HEK293 (cell line): Measurements from ENCODE around the gene TSPAN13.

ENCODE experiments used
- CTCF ChIA-PET: fragments of 350-600 bp; formaldehyde crosslinking; extraction: SDS; loops from one replicate; lab custom pipeline; 2021; ENCODE audit warnings: antibody characterized with exemption; lab: Yijun Ruan, JAX
- POLR2A ChIA-PET: fragments of 300-600 bp; formaldehyde crosslinking; extraction: SDS; loops from one replicate; lab custom pipeline; 2020; ENCODE audit warnings: antibody characterized with exemption, inconsistent platforms; lab: Yijun Ruan, JAX
- H3K27ac ChIP-seq: fragments of 200-500 bp; sonication (Bioruptor generic); 2 replicates; pipeline ENCODE4 v1.5.1; 2014; ENCODE audit warnings: low read depth, low read length, control low read depth, inconsistent platforms; ENCODE audit errors: extremely low read depth
- H3K36me3 ChIP-seq, 2 experiments: fragments of 200-500 bp in 1 of 2; sonication (Bioruptor generic) in 1 of 2; 1 replicate in 1 of 2; 2 replicates in 1 of 2; pipeline ENCODE4 v1.5.1; 2014 to 2017; ENCODE audit warnings: inconsistent platforms in 2 of 2, low read length in 2 of 2; ENCODE audit not compliant: control insufficient read depth in 2 of 2, insufficient read depth in 1 of 2
- H3K4me1 ChIP-seq: fragments of 200-500 bp; sonication (Bioruptor generic); 2 replicates; pipeline ENCODE4 v1.5.1; 2014; ENCODE audit warnings: mild to moderate bottlenecking, low read length, inconsistent platforms; ENCODE audit not compliant: control insufficient read depth, insufficient read depth
- H3K4me3 ChIP-seq: 2 replicates; pipeline ENCODE4 v1.5.1; 2011; ENCODE audit warnings: low read depth, mild to moderate bottlenecking, control low read depth, low read length, moderate library complexity
- H3K9me3 ChIP-seq: fragments of 200-500 bp; sonication (Bioruptor generic); 2 replicates; pipeline ENCODE4 v1.5.1; 2014; ENCODE audit warnings: low read depth, low read length, inconsistent platforms; ENCODE audit not compliant: control insufficient read depth, insufficient read depth
- GFI1B ChIP-seq: fragments of 450-650 bp; formaldehyde crosslinking; IDR thresholded peaks from 2 replicates; pipeline ENCODE4 v1.5.1; 2016; ENCODE audit warnings: missing biosample characterization, missing genetic modification characterization
- MZF1 ChIP-seq: fragments of 450-650 bp; formaldehyde crosslinking; IDR thresholded peaks from 2 replicates; pipeline ENCODE4 v1.5.1; 2017; ENCODE audit warnings: missing biosample characterization, missing genetic modification characterization, borderline replicate concordance
- SETDB1 ChIP-seq: IDR thresholded peaks from one replicate; pipeline ENCODE4 v1.6.1; 2017; ENCODE audit warnings: mild to moderate bottlenecking, low read length, moderate library complexity, mixed read lengths; ENCODE audit not compliant: insufficient read length
- ZBTB1 ChIP-seq: fragments of 450-650 bp; formaldehyde crosslinking; IDR thresholded peaks from 2 replicates; pipeline ENCODE4 v1.5.1; 2016; ENCODE audit warnings: missing biosample characterization, missing genetic modification characterization
- ZFP37 ChIP-seq: fragments of 450-650 bp; formaldehyde crosslinking; IDR thresholded peaks from 2 replicates; pipeline ENCODE4 v1.5.1; 2016; ENCODE audit warnings: missing biosample characterization, missing genetic modification characterization
- ZNF132 ChIP-seq: fragments of 450-650 bp; formaldehyde crosslinking; IDR thresholded peaks from 2 replicates; pipeline ENCODE4 v1.5.1; 2017; ENCODE audit warnings: missing biosample characterization, missing genetic modification characterization, borderline replicate concordance
- ZNF133 ChIP-seq: fragments of 450-650 bp; formaldehyde crosslinking; IDR thresholded peaks from 2 replicates; pipeline ENCODE4 v1.5.1; 2016; ENCODE audit warnings: missing biosample characterization, missing genetic modification characterization
- ZNF146 ChIP-seq: fragments of 450-650 bp; formaldehyde crosslinking; IDR thresholded peaks from 2 replicates; pipeline ENCODE4 v1.5.1; 2016; ENCODE audit warnings: missing biosample characterization, missing genetic modification characterization
- ZNF214 ChIP-seq: fragments of 450-650 bp; formaldehyde crosslinking; IDR thresholded peaks from 2 replicates; pipeline ENCODE4 v1.5.1; 2017; ENCODE audit warnings: missing biosample characterization, mild to moderate bottlenecking, missing genetic modification characterization, borderline replicate concordance
- ZNF521 ChIP-seq: fragments of 450-650 bp; formaldehyde crosslinking; IDR thresholded peaks from 2 replicates; pipeline ENCODE4 v1.5.1; 2017; ENCODE audit warnings: missing biosample characterization, mild to moderate bottlenecking, missing genetic modification characterization
- ZNF610 ChIP-seq: fragments of 450-650 bp; formaldehyde crosslinking; IDR thresholded peaks from 2 replicates; pipeline ENCODE4 v1.5.1; 2016; ENCODE audit warnings: missing biosample characterization, missing genetic modification characterization, borderline replicate concordance
- ZNF626 ChIP-seq: fragments of 450-650 bp; sonication (Bioruptor Pico); formaldehyde crosslinking; IDR thresholded peaks from 2 replicates; pipeline ENCODE4 v1.5.1; 2018; ENCODE audit warnings: missing biosample characterization, missing genetic modification characterization, inconsistent platforms
- ZNF704 ChIP-seq: fragments of 450-650 bp; formaldehyde crosslinking; IDR thresholded peaks from 2 replicates; pipeline ENCODE4 v1.5.1; 2016; ENCODE audit warnings: missing biosample characterization, missing genetic modification characterization
- ZNF785 ChIP-seq: fragments of 450-650 bp; formaldehyde crosslinking; IDR thresholded peaks from 2 replicates; pipeline ENCODE4 v1.5.1; 2016; ENCODE audit warnings: missing biosample characterization, missing genetic modification characterization
- TF ChIP-seq, protein P1 (sequence below): fragments of 450-650 bp; formaldehyde crosslinking; IDR thresholded peaks from 2 replicates; pipeline ENCODE4 v1.5.1; 2016; ENCODE audit warnings: missing biosample characterization, missing genetic modification characterization
- TF ChIP-seq, protein P2 (sequence below): fragments of 450-650 bp; formaldehyde crosslinking; IDR thresholded peaks from 2 replicates; pipeline ENCODE4 v1.5.1; 2016; ENCODE audit warnings: missing biosample characterization, missing genetic modification characterization, low read depth
- TF ChIP-seq, protein P3 (sequence below): fragments of 450-650 bp; formaldehyde crosslinking; IDR thresholded peaks from 2 replicates; pipeline ENCODE4 v1.5.0; 2017; ENCODE audit warnings: missing biosample characterization, missing genetic modification characterization, borderline replicate concordance

Gene TSPAN13

DNA sequence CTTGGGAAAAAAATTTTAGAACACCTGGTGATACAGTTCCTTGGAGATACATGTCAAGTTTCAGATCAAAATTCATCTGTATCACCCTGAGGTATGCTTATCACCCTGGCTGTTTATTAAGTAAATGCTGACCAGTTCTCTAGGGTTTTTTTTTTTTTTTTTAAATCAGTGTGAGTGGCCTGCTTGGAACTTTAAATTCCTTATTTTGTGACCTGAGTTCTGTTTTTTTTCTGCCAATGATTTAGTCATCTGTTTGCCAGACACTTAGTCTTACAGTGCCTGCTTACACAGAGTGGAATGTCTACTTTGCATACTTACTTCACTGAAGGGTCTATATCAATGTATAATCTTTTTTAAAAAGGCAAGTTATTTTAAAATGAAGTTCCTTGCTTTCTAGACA is 1.8 kb downstream of the TSPAN13 start:
- CTCF ChIA-PET, result interaction anchor here (0.6 to 1.8 kb wide), 3 partner anchors 15 to 644 kb away, joined by 5 to 7 read pairs (median 5); no protein-coding TSS in a partner anchor
- TF ChIP-seq ZBTB1 (tag by site-specific recombination), result no peak
- TF ChIP-seq ZNF133 (tag by site-specific recombination), result no peak
- TF ChIP-seq, protein P1, sequence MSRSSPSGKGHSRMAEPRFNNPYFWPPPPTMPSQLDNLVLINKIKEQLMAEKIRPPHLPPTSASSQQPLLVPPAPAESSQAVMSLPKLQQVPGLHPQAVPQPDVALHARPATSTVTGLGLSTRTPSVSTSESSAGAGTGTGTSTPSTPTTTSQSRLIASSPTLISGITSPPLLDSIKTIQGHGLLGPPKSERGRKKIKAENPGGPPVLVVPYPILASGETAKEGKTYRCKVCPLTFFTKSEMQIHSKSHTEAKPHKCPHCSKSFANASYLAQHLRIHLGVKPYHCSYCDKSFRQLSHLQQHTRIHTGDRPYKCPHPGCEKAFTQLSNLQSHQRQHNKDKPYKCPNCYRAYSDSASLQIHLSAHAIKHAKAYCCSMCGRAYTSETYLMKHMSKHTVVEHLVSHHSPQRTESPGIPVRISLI, result 0 out of 2 replicates have a peak, but pooled peaks have one; percentile 14
- TF ChIP-seq, all 188 proteins: peak for 1
- no peaks in the 10 kb centered on the region for H3K9me3 ChIP-seq
- H3K27ac ChIP-seq, result no peak overlapping the region
- POLR2A ChIA-PET, result interaction anchor here (0.7 to 2.1 kb wide), 2 partner anchors 15 to 47 kb away, joined by 6 to 9 read pairs; no protein-coding TSS in a partner anchor
- peaks cover 6% of the 10 kb centered on the region; the same call in 1 of the 2 replicates for H3K4me1 ChIP-seq
- no peaks in the 10 kb centered on the region for H3K36me3 ChIP-seq
- peak overlapping the region; percentile 93; the same call in 1 of the 2 replicates for H3K4me3 ChIP-seq

DNA sequence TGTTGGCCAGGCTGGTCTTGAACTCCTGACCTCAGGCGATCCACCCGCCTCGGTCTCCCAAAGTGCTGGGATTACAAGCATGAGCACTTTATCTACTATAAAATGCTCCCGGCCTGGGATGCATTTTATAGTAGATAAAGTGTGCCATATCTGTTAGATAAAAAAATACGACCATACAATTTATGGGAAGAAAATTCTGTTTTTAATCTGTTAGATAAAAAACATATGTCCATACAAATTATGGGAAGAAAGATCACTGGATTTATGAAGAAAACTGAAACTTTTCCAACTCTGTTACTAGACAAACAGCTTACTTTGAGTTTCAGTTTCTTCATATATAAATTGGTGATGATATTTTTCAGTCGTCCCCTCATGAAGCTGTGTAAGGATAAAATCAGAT is 4.5 kb downstream of the TSPAN13 start:
- CTCF ChIA-PET, result no interaction called here
- Histone ChIP-seq H3K4me1 (peaks cover 6% of the 10 kb centered on the region; the same call in 1 of the 2 replicates), H3K36me3 (no peaks in the 10 kb centered on the region), H3K9me3 (no peaks in the 10 kb centered on the region), H3K4me3 (no peak overlapping the region), H3K27ac (no peak overlapping the region)
- POLR2A ChIA-PET, result no interaction called here
- TF ChIP-seq, protein P2, sequence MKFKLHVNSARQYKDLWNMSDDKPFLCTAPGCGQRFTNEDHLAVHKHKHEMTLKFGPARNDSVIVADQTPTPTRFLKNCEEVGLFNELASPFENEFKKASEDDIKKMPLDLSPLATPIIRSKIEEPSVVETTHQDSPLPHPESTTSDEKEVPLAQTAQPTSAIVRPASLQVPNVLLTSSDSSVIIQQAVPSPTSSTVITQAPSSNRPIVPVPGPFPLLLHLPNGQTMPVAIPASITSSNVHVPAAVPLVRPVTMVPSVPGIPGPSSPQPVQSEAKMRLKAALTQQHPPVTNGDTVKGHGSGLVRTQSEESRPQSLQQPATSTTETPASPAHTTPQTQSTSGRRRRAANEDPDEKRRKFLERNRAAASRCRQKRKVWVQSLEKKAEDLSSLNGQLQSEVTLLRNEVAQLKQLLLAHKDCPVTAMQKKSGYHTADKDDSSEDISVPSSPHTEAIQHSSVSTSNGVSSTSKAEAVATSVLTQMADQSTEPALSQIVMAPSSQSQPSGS (tag by site-specific recombination), result no peak
- no peak for TF ChIP-seq ZNF214 (tag by site-specific recombination)

DNA sequence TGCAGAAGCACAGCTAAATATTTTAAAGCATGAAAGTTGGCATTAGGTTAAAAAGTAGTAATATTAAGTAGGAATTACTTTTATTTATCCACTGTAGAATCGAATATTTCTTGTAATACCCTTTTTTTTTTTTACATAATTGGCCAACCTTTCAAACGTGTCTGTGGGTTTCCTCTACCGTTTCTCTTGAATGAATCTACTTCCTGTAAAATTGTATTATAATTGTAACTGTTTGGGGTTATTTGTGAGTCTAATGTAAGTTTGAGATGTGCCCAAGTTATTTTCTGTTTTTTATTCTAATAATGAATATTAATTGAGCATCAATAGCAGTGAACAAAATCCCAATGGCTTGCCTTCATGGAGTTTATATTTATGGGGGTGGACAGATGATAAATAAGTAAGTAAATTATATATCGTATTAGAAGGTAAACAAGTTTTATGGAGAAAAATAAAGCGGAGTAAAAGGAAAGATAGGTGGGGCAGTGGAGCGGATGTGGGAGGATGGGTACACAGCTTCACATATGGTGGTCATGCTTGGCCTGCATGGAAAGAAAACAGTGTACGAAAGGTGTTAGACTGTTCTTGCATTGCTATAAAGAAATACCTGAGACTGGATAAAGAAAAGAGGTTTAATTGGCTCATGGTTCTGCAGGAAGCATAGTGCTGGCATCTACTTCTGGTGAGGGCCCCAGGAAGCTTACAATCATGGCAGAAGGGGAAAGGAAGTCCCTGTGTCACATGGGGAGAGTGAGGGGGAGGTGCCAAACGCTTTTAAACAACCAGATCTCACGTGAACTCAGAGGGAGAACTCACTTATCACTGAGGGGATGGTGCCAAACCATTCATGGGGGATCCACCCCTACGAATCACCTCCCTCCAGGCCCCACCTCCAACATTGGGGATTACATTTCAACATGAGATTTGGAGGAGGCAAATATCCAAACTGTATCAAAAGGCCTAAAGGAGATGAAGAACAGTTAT is 5.4 kb downstream of the TSPAN13 start:
- 0 out of 2 replicates have a peak, but pooled peaks have one; percentile 30 for TF ChIP-seq MZF1 (tag by site-specific recombination)
- TF ChIP-seq ZNF610 (tag by site-specific recombination), result no peak
- Histone ChIP-seq H3K9me3 (no peaks in the 10 kb centered on the region), H3K4me1 (peaks cover 6% of the 10 kb centered on the region; the same call in 1 of the 2 replicates), H3K27ac (no peak overlapping the region), H3K36me3 (no peaks in the 10 kb centered on the region), H3K4me3 (no peak overlapping the region)
- ChIA-PET POLR2A (no interaction called here), CTCF (interaction anchor here (0.5 kb wide), 1 partner anchor 79 kb away, joined by 4 read pairs; no protein-coding TSS in a partner anchor)

DNA sequence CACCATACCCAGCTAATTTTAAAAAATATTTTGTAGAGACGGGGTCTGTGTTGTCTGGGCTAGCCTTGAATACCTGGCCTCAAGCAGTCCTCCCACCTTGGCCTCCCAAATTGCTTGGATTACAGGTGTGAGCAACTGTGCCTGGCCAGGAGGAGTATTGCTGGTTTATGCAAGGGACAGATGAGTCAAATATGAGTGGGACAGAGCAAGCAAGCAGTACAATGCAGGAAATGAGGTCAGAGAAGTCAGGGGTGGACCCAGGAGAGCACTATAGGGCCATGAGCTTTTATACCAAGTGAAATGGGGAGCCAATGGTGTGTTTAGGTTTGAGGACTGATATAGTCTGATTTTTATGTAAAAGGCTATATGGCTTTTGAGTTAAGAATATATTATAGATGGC is 6.3 kb downstream of the TSPAN13 start:
- no peaks in the 10 kb centered on the region for H3K9me3 ChIP-seq
- H3K36me3 ChIP-seq, result no peaks in the 10 kb centered on the region
- no peak overlapping the region for H3K27ac ChIP-seq
- CTCF ChIA-PET, result no interaction called here
- POLR2A ChIA-PET, result no interaction called here
- H3K4me1 ChIP-seq, result peaks cover 6% of the 10 kb centered on the region; the same call in 1 of the 2 replicates
- H3K4me3 ChIP-seq, result no peak overlapping the region
- TF ChIP-seq, protein P3, sequence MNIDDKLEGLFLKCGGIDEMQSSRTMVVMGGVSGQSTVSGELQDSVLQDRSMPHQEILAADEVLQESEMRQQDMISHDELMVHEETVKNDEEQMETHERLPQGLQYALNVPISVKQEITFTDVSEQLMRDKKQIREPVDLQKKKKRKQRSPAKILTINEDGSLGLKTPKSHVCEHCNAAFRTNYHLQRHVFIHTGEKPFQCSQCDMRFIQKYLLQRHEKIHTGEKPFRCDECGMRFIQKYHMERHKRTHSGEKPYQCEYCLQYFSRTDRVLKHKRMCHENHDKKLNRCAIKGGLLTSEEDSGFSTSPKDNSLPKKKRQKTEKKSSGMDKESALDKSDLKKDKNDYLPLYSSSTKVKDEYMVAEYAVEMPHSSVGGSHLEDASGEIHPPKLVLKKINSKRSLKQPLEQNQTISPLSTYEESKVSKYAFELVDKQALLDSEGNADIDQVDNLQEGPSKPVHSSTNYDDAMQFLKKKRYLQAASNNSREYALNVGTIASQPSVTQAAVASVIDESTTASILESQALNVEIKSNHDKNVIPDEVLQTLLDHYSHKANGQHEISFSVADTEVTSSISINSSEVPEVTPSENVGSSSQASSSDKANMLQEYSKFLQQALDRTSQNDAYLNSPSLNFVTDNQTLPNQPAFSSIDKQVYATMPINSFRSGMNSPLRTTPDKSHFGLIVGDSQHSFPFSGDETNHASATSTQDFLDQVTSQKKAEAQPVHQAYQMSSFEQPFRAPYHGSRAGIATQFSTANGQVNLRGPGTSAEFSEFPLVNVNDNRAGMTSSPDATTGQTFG (tag by site-specific recombination), result no peak
- no peak for TF ChIP-seq ZNF704 (tag by site-specific recombination)
- TF ChIP-seq ZNF521 (tag by site-specific recombination), result no peak
- TF ChIP-seq ZNF132 (tag by site-specific recombination), result no peak
- TF ChIP-seq, protein P1, result no peak
- no peak for TF ChIP-seq GFI1B
- TF ChIP-seq ZNF785 (tag by site-specific recombination), result no peak
- TF ChIP-seq ZNF146, result no peak
- no peak for TF ChIP-seq ZFP37 (tag by site-specific recombination)
- no peak for TF ChIP-seq ZNF626
- no peak for TF ChIP-seq SETDB1
